HEK293 (cell line): Measurements from ENCODE around the gene DCAF4.
"Not testable (repeated sequence)": the region's sequence is repeated elsewhere in the genome, so short reads cannot be mapped to it uniquely, and the experiment has no call there.

Experiments used
- CTCF ChIA-PET: fragments of 350-600 bp; formaldehyde crosslinking; extraction: SDS; loops from one replicate; lab custom pipeline; 2021; ENCODE audit warnings: antibody characterized with exemption; lab: Yijun Ruan, JAX
- POLR2A ChIA-PET: fragments of 300-600 bp; formaldehyde crosslinking; extraction: SDS; loops from one replicate; lab custom pipeline; 2020; ENCODE audit warnings: antibody characterized with exemption, inconsistent platforms; lab: Yijun Ruan, JAX
- H3K27ac ChIP-seq: fragments of 200-500 bp; sonication (Bioruptor generic); 2 replicates; pipeline ENCODE4 v1.5.1; 2014; ENCODE audit warnings: low read depth, low read length, control low read depth, inconsistent platforms; ENCODE audit errors: extremely low read depth
- H3K36me3 ChIP-seq, 2 experiments: fragments of 200-500 bp in 1 of 2; sonication (Bioruptor generic) in 1 of 2; 1 replicate in 1 of 2; 2 replicates in 1 of 2; pipeline ENCODE4 v1.5.1; 2014 to 2017; ENCODE audit warnings: inconsistent platforms in 2 of 2, low read length in 2 of 2; ENCODE audit not compliant: control insufficient read depth in 2 of 2, insufficient read depth in 1 of 2
- H3K4me1 ChIP-seq: fragments of 200-500 bp; sonication (Bioruptor generic); 2 replicates; pipeline ENCODE4 v1.5.1; 2014; ENCODE audit warnings: mild to moderate bottlenecking, low read length, inconsistent platforms; ENCODE audit not compliant: control insufficient read depth, insufficient read depth
- H3K4me3 ChIP-seq: 2 replicates; pipeline ENCODE4 v1.5.1; 2011; ENCODE audit warnings: low read depth, mild to moderate bottlenecking, control low read depth, low read length, moderate library complexity
- H3K9me3 ChIP-seq: fragments of 200-500 bp; sonication (Bioruptor generic); 2 replicates; pipeline ENCODE4 v1.5.1; 2014; ENCODE audit warnings: low read depth, low read length, inconsistent platforms; ENCODE audit not compliant: control insufficient read depth, insufficient read depth
- GFI1B ChIP-seq: fragments of 450-650 bp; formaldehyde crosslinking; IDR thresholded peaks from 2 replicates; pipeline ENCODE4 v1.5.1; 2016; ENCODE audit warnings: missing biosample characterization, missing genetic modification characterization
- ZBTB1 ChIP-seq: fragments of 450-650 bp; formaldehyde crosslinking; IDR thresholded peaks from 2 replicates; pipeline ENCODE4 v1.5.1; 2016; ENCODE audit warnings: missing biosample characterization, missing genetic modification characterization
- ZNF114 ChIP-seq: fragments of 450-650 bp; formaldehyde crosslinking; IDR thresholded peaks from 2 replicates; pipeline ENCODE4 v1.5.0; 2017; ENCODE audit warnings: missing biosample characterization, missing genetic modification characterization
- ZNF121 ChIP-seq: fragments of 450-650 bp; formaldehyde crosslinking; IDR thresholded peaks from 2 replicates; pipeline ENCODE4 v1.5.1; 2016; ENCODE audit warnings: missing biosample characterization, missing genetic modification characterization
- ZNF214 ChIP-seq: fragments of 450-650 bp; formaldehyde crosslinking; IDR thresholded peaks from 2 replicates; pipeline ENCODE4 v1.5.1; 2017; ENCODE audit warnings: missing biosample characterization, mild to moderate bottlenecking, missing genetic modification characterization, borderline replicate concordance
- ZNF555 ChIP-seq: fragments of 450-650 bp; formaldehyde crosslinking; conservative IDR thresholded peaks from 2 replicates; pipeline ENCODE4 v1.5.1; 2017; ENCODE audit warnings: missing biosample characterization, mild to moderate bottlenecking, missing genetic modification characterization, inconsistent platforms
- ZNF629 ChIP-seq: fragments of 450-650 bp; formaldehyde crosslinking; IDR thresholded peaks from 2 replicates; pipeline ENCODE4 v1.5.1; 2017; ENCODE audit warnings: missing biosample characterization, missing genetic modification characterization
- ZNF704 ChIP-seq: fragments of 450-650 bp; formaldehyde crosslinking; IDR thresholded peaks from 2 replicates; pipeline ENCODE4 v1.5.1; 2016; ENCODE audit warnings: missing biosample characterization, missing genetic modification characterization
- ZNF837 ChIP-seq: fragments of 450-650 bp; formaldehyde crosslinking; IDR thresholded peaks from 2 replicates; pipeline ENCODE4 v1.5.1; 2016; ENCODE audit warnings: missing biosample characterization, missing genetic modification characterization
- TF ChIP-seq, protein P1 (sequence below): fragments of 450-650 bp; formaldehyde crosslinking; IDR thresholded peaks from 2 replicates; pipeline ENCODE4 v1.5.0; 2017; ENCODE audit warnings: missing biosample characterization, missing genetic modification characterization, borderline replicate concordance
- TF ChIP-seq, protein P2 (sequence below): IDR thresholded peaks from 2 replicates; pipeline ENCODE4 v1.6.1; 2011; ENCODE audit warnings: mild to moderate bottlenecking, low read depth, low read length, borderline replicate concordance
- TF ChIP-seq, protein P3 (sequence below): fragments of 450-650 bp; formaldehyde crosslinking; IDR thresholded peaks from 2 replicates; pipeline ENCODE4 v1.5.1; 2016; ENCODE audit warnings: missing biosample characterization, missing genetic modification characterization

Gene DCAF4

DNA sequence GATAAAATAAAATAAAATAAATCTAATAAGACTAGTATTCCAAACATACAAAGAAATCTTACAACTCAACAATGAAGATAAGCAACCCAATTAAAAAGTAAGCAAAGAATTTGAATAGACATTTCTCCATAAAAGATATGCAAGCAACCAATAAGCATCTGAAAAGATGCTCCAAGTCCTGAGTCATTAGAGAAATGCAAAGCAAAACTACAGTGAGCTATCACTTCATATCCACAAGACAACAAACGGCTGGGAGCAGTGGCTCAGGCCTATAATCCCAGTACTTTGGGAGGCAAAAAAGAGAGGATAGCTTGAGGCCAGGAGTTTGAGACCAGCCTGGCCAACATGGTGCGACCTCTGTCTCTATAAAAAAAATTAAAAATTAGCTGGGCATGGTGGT is 73.8 kb downstream of the DCAF4 start:
- H3K36me3 ChIP-seq, result peaks cover 7 to 35% of the 10 kb centered on the region in 2 experiments; a peak in 2 of 3 replicates
- no peaks in the 10 kb centered on the region for H3K4me1 ChIP-seq
- no peaks in the 10 kb centered on the region for H3K9me3 ChIP-seq
- ChIA-PET CTCF (interaction anchor here (0.7 kb wide), 1 partner anchor 8 kb away, joined by 3 read pairs; no protein-coding TSS in a partner anchor), POLR2A (interaction anchor here (0.6 to 1.0 kb wide), 2 partner anchors 27 to 458 kb away, joined by 3 to 4 read pairs; partner anchors contain the start of gene ZFYVE1)
- no peak overlapping the region for H3K27ac ChIP-seq
- TF ChIP-seq ZNF629 (tag by site-specific recombination), result no peak
- TF ChIP-seq ZNF121 (tag by site-specific recombination), result no peak
- TF ChIP-seq ZNF555 (tag by site-specific recombination), result no peak
- H3K4me3 ChIP-seq, result no peak overlapping the region

DNA sequence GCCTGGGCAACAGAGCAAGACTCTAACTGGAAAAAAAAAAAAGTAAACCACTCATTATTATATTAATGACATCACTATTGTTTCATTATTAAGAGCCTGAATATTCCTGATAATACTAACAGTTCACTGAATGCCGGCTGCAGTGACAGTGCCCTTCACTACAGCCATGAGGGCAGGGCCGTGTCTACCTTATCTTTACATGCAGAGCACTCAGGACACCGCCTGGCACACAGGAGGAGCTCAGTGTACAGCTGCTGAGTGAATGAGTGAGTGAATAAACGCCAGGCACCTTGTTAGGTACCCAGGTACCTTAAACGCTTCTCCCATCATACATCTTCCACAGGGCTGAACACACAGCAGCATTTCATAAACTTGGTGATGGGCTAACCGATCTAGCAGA is 77.4 kb downstream of the DCAF4 start:
- peaks cover 5 to 13% of the 10 kb centered on the region in 2 experiments; a peak in 2 of 3 replicates for H3K36me3 ChIP-seq
- no peak overlapping the region for H3K27ac ChIP-seq
- H3K9me3 ChIP-seq, result no peaks in the 10 kb centered on the region
- H3K4me3 ChIP-seq, result no peak overlapping the region
- CTCF ChIA-PET, result no interaction called here
- H3K4me1 ChIP-seq, result no peaks in the 10 kb centered on the region
- TF ChIP-seq ZNF214 (tag by site-specific recombination), result no peak
- TF ChIP-seq ZNF114 (tag by site-specific recombination), result no peak
- TF ChIP-seq, protein P1, sequence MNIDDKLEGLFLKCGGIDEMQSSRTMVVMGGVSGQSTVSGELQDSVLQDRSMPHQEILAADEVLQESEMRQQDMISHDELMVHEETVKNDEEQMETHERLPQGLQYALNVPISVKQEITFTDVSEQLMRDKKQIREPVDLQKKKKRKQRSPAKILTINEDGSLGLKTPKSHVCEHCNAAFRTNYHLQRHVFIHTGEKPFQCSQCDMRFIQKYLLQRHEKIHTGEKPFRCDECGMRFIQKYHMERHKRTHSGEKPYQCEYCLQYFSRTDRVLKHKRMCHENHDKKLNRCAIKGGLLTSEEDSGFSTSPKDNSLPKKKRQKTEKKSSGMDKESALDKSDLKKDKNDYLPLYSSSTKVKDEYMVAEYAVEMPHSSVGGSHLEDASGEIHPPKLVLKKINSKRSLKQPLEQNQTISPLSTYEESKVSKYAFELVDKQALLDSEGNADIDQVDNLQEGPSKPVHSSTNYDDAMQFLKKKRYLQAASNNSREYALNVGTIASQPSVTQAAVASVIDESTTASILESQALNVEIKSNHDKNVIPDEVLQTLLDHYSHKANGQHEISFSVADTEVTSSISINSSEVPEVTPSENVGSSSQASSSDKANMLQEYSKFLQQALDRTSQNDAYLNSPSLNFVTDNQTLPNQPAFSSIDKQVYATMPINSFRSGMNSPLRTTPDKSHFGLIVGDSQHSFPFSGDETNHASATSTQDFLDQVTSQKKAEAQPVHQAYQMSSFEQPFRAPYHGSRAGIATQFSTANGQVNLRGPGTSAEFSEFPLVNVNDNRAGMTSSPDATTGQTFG (tag by site-specific recombination), result no peak
- no peak for TF ChIP-seq ZNF704
- TF ChIP-seq GFI1B (tag by site-specific recombination), result no peak
- no peak for TF ChIP-seq ZBTB1
- TF ChIP-seq, protein P2, sequence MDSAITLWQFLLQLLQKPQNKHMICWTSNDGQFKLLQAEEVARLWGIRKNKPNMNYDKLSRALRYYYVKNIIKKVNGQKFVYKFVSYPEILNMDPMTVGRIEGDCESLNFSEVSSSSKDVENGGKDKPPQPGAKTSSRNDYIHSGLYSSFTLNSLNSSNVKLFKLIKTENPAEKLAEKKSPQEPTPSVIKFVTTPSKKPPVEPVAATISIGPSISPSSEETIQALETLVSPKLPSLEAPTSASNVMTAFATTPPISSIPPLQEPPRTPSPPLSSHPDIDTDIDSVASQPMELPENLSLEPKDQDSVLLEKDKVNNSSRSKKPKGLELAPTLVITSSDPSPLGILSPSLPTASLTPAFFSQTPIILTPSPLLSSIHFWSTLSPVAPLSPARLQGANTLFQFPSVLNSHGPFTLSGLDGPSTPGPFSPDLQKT, result no peak
- TF ChIP-seq, protein P3, sequence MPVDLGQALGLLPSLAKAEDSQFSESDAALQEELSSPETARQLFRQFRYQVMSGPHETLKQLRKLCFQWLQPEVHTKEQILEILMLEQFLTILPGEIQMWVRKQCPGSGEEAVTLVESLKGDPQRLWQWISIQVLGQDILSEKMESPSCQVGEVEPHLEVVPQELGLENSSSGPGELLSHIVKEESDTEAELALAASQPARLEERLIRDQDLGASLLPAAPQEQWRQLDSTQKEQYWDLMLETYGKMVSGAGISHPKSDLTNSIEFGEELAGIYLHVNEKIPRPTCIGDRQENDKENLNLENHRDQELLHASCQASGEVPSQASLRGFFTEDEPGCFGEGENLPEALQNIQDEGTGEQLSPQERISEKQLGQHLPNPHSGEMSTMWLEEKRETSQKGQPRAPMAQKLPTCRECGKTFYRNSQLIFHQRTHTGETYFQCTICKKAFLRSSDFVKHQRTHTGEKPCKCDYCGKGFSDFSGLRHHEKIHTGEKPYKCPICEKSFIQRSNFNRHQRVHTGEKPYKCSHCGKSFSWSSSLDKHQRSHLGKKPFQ (tag by site-specific recombination), result no peak
- no peak for TF ChIP-seq ZNF837 (tag by site-specific recombination)
- POLR2A ChIA-PET, result no interaction called here

DNA sequence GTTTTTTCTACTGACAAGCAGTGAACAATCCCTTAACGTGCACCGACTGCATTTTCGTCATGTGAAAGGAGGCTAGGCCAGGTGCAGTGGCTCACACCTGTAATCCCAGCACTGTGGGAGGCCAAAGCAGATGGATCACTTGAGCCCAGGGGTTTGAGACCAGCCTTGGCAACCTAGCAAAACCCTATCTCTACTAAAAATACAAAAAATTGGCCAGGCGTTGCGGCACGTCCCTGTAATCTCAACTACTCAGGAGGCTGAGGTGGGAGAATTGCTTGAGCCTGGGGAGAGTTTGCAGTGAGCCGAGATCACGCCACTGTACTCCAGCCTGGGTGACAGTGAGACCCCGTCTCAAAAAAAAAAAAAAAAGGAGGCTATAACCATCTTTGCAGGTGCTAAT is 78.4 kb downstream of the DCAF4 start:
- H3K4me3 ChIP-seq, H3K4me1 ChIP-seq, H3K9me3 ChIP-seq, POLR2A ChIA-PET, H3K27ac ChIP-seq, CTCF ChIA-PET: not testable (repeated sequence)
- peaks cover 10 to 13% of the 10 kb centered on the region in 2 experiments; a peak in 2 of 3 replicates for H3K36me3 ChIP-seq
